Stomach (tissue), 9 donors: Measurements from ENCODE around the gene CTIF. TPM values are rescaled to one million over a fixed set of nuclear protein-coding genes. Genes with fewer than 3 reads are reported as not detected.

ENCODE experiments used
- DNase-seq, 2 donors: peaks; one replicate each; pipeline versions ENCODE4 v3.0.0 to v3.0.0-alpha.2; 2013 to 2019
- H3K27ac ChIP-seq, 5 donors: fragments of 200-600 bp in 4 of 5; sonication (generic) in 4 of 5; one replicate each; pipeline ENCODE4 v1.5.1; 2013 to 2019; ENCODE audit warnings: mild to moderate bottlenecking in 1 of 5, moderate library complexity in 1 of 5
- H3K27me3 ChIP-seq, 3 donors: fragments of 200-600 bp; sonication (generic); one replicate each; pipeline ENCODE4 v1.5.1; 2017 to 2019; ENCODE audit warnings: mixed run types in 1 of 3
- H3K36me3 ChIP-seq, 4 donors: fragments of 200-600 bp; sonication (generic); 1 replicate in 3 of 4; 2 replicates in 1 of 4; pipeline ENCODE4 v1.5.1; 2016 to 2019
- H3K4me1 ChIP-seq, 4 donors: fragments of 200-600 bp; sonication (generic); one replicate each; pipeline ENCODE4 v1.5.1; 2016 to 2019
- H3K4me3 ChIP-seq, 4 donors: fragments of 200-600 bp; sonication (generic) in 3 of 4; one replicate each; pipeline ENCODE4 v1.5.1; 2016 to 2019; ENCODE audit warnings: mild to moderate bottlenecking in 1 of 4
- H3K9me3 ChIP-seq, 4 donors: fragments of 200-600 bp; sonication (generic); one replicate each; pipeline ENCODE4 v1.5.1; 2016 to 2019
- CTCF ChIP-seq, 7 experiments: fragments of 450-650 bp in 4 of 7; fragments of 200-600 bp in 3 of 7; sonication (generic) in 3 of 7; IDR thresholded peaks; one replicate each; pipeline ENCODE4 v1.5.1; 2016 to 2019; ENCODE audit warnings: antibody characterized with exemption in 7 of 7, control low read depth in 2 of 7, mild to moderate bottlenecking in 1 of 7
- EP300 ChIP-seq: sonication (generic); formaldehyde crosslinking; IDR thresholded peaks from one replicate; pipeline ENCODE4 v1.6.1; 2017; ENCODE audit warnings: antibody characterized with exemption
- POLR2A ChIP-seq, 4 donors: fragments of 450-650 bp; IDR thresholded peaks; one replicate each; pipeline ENCODE4 v1.6.1; 2016; ENCODE audit warnings: antibody characterized with exemption in 4 of 4, control low read depth in 2 of 4, mild to moderate bottlenecking in 1 of 4, moderate library complexity in 1 of 4
- POLR2AphosphoS5 ChIP-seq, 3 donors: sonication (generic); formaldehyde crosslinking; IDR thresholded peaks; one replicate each; pipeline ENCODE4 v1.6.1; 2016; ENCODE audit warnings: antibody characterized with exemption in 3 of 3
- WGBS, 5 donors: extraction: QIAGEN DNeasy Blood & Tissue Kit in 3 of 5; methylation state at CpG; one replicate each; pipeline versions ENCODE4 v1.1.5 to v1.1.7; 2013 to 2018; 5-methylcytosine and 5-hydroxymethylcytosine counted together
- intact Hi-C: fragments of 100-400 bp; cut with DNase I; formaldehyde crosslinking; loops from one replicate; pipeline ENCODE4 v1.15.1; 2023; ENCODE audit warnings: low total_unique reads
- polyA plus RNA-seq, 3 donors: library from polyadenylated mRNA; stranded (reverse); fragments of 200-250 nt; gene quantifications; one replicate each; pipeline ENCODE4 v1.2.3, GENCODE V29; 2013
- total RNA-seq, 5 donors: library from RNA; depleted of rRNA; stranded (reverse); fragments of >200 nt; gene quantifications; one replicate each; pipeline versions ENCODE4 v1.1.0 to v1.2.3, GENCODE V29; 2014 to 2016
- donor health status: healthy with polysubstance abuse.
- donor health status: Bipolar disorder and iron deficiency.
- donor health status: healthy.

Gene CTIF
- total and polyA plus RNA-seq, 8 donors: 16.3 to 105 (median 30.3) TPM

GRCh38 chr18:48640566-48641270, 101.9 kb downstream of the CTIF start:
- Histone ChIP-seq H3K4me3 (no peak overlapping the region), H3K4me1 (no peaks in the 10 kb centered on the region), H3K36me3 (peaks cover 0 to 27% (median 16%) of the 10 kb centered on the region in 4 donors), H3K9me3 (no peaks in the 10 kb centered on the region), H3K27ac (no peak overlapping the region), H3K27me3 (no peaks in the 10 kb centered on the region)
- WGBS, 5 donors: 76 to 89% (median 82%) methylated on average over 5 to 6 of the region's 6 CpGs
- intact Hi-C loops: no loop called here
- TF ChIP-seq POLR2A (IDR thresholded peaks at IDR 0.05) (no peak), CTCF (IDR thresholded peaks at IDR 0.05) (no peak), POLR2AphosphoS5 (IDR thresholded peaks at IDR 0.05) (no peak), EP300 (no peak)
- DNase-seq: no peak

- WGBS, 5 donors: 88 to 93% (median 89%) methylated on average over 4 of the region's 4 CpGs
- Histone ChIP-seq H3K9me3 (no peaks in the 10 kb centered on the region), H3K36me3 (peaks cover 0 to 23% (median 13%) of the 10 kb centered on the region in 4 donors), H3K27ac (no peak overlapping the region), H3K27me3 (no peaks in the 10 kb centered on the region), H3K4me1 (no peaks in the 10 kb centered on the region), H3K4me3 (no peak overlapping the region)
- intact Hi-C loops: no loop called here
- TF ChIP-seq POLR2A (IDR thresholded peaks at IDR 0.05) (no peak), POLR2AphosphoS5 (IDR thresholded peaks at IDR 0.05) (no peak), EP300 (no peak), CTCF (IDR thresholded peaks at IDR 0.05) (no peak)
- DNase-seq: no peak
These were observed 103.2 kb downstream of the CTIF start for GRCh38 chr18:48641981-48642380.

GRCh38 chr18:48642503-48642902, 103.7 kb downstream of the CTIF start:
- Histone ChIP-seq H3K4me3 (no peak overlapping the region), H3K4me1 (no peaks in the 10 kb centered on the region), H3K27ac (no peak overlapping the region), H3K27me3 (no peaks in the 10 kb centered on the region), H3K36me3 (peaks cover 0 to 19% (median 10%) of the 10 kb centered on the region in 4 donors), H3K9me3 (no peaks in the 10 kb centered on the region)
- intact Hi-C loops: no loop called here
- 91 to 100% (median 96%) methylated on average over 1 of the region's 1 CpG for WGBS, 5 donors
- TF ChIP-seq CTCF (IDR thresholded peaks at IDR 0.05) (no peak), EP300 (no peak), POLR2A (IDR thresholded peaks at IDR 0.05) (no peak), POLR2AphosphoS5 (IDR thresholded peaks at IDR 0.05) (no peak)
- DNase-seq: no peak

DNA sequence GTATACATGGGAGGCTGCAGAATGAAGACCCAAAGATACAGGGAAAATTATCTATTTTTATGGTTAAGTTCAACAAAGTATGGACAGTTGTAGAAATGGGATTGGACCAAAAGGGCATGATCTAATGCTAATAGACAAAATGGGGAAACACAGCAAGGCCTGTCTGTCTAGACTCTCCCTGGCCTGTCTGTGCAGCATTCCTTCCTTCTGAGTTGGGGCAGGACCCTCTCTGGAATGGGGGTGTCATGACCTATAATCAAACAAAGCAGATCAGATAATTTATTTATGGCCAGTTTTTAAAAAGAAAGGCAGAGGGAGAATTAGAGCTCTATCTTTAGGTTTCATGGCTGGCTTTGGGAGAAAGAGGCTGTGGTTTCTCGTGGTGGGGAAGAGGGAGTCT, 104.4 kb downstream of the CTIF start:
- TF ChIP-seq POLR2AphosphoS5 (IDR thresholded peaks at IDR 0.05) (no peak), POLR2A (IDR thresholded peaks at IDR 0.05) (no peak), EP300 (no peak), CTCF (IDR thresholded peaks at IDR 0.05) (no peak)
- H3K4me1 ChIP-seq: no peaks in the 10 kb centered on the region
- H3K9me3 ChIP-seq: no peaks in the 10 kb centered on the region
- H3K27me3 ChIP-seq: no peaks in the 10 kb centered on the region
- intact Hi-C loops: no loop called here
- WGBS, 5 donors: 75 to 96% (median 88%) methylated on average over 1 of the region's 1 CpG
- no peak overlapping the region for H3K4me3 ChIP-seq
- DNase-seq: no peak
- peaks cover 0 to 11% (median 6%) of the 10 kb centered on the region in 4 donors for H3K36me3 ChIP-seq
- no peak overlapping the region for H3K27ac ChIP-seq
